Panc1 (cell line): Measurements from ENCODE around the gene MEGF6. TPM values are rescaled to one million over a fixed set of nuclear protein-coding genes. Genes with fewer than 3 reads are reported as not detected.

ENCODE experiments used
- ATAC-seq: fragments of 200-7000 bp; cut with Tn5 transposase; 2 replicates; pipeline ENCODE4 v1.9.1; 2020; ENCODE audit warnings: mild to moderate bottlenecking, moderate library complexity
- BruUV-seq: library from RNA; stranded (reverse); fragments of 400-500 nt; replicated peaks from 2 replicates; lab custom pipeline; 2021; lab: Mats Ljungman, UMichigan
- CTCF ChIA-PET: fragments of 300-600 bp; sonication (Branson Sonifier 250); formaldehyde crosslinking; loops from one replicate; lab custom pipeline; 2022; ENCODE audit warnings: antibody characterized with exemption; lab: Charles Lee
- POLR2A ChIA-PET: fragments of 300-600 bp; sonication (Branson Sonifier 250); formaldehyde crosslinking; loops from one replicate; lab custom pipeline; 2022; ENCODE audit warnings: antibody characterized with exemption; lab: Charles Lee
- DNase-seq: peaks from one replicate; pipeline ENCODE4 v3.0.0-alpha.2; 2010; ENCODE audit warnings: low read depth, low spot score
- H3K27ac ChIP-seq: 2 replicates; pipeline ENCODE4 v1.5.1; 2011; ENCODE audit warnings: mild to moderate bottlenecking, low read length, inconsistent platforms
- H3K27me3 ChIP-seq: fragments of 200-500 bp; sonication (Bioruptor generic); 2 replicates; pipeline ENCODE4 v1.6.0; 2014; ENCODE audit warnings: low read length, inconsistent platforms; ENCODE audit not compliant: control insufficient read depth, insufficient read depth
- H3K36me3 ChIP-seq: fragments of 200-500 bp; sonication (Bioruptor generic); 2 replicates; pipeline ENCODE4 v1.5.1; 2014; ENCODE audit warnings: inconsistent platforms, mild to moderate bottlenecking, low read length, moderate library complexity; ENCODE audit not compliant: control insufficient read depth, insufficient read depth
- H3K4me1 ChIP-seq: 2 replicates; pipeline ENCODE4 v1.5.1; 2011; ENCODE audit warnings: inconsistent platforms, mild to moderate bottlenecking, low read length, moderate library complexity; ENCODE audit not compliant: control insufficient read depth, insufficient read depth
- H3K4me3 ChIP-seq, 2 experiments: 2 replicates each; pipeline ENCODE4 v1.5.1; 2011 to 2012; ENCODE audit warnings: low read depth in 2 of 2, low read length in 2 of 2, mild to moderate bottlenecking in 2 of 2, inconsistent platforms in 1 of 2, moderate library complexity in 1 of 2
- H3K9me3 ChIP-seq: fragments of 200-500 bp; sonication (Bioruptor generic); 2 replicates; pipeline ENCODE4 v1.5.1; 2014; ENCODE audit warnings: low read depth, mild to moderate bottlenecking, inconsistent platforms, low read length, moderate library complexity; ENCODE audit not compliant: control insufficient read depth, insufficient read depth
- CTCF ChIP-seq: fragments of 450-650 bp; IDR thresholded peaks from 2 replicates; pipeline ENCODE4 v1.5.1; 2017; ENCODE audit warnings: mild to moderate bottlenecking
- POLR2AphosphoS5 ChIP-seq: IDR thresholded peaks from 2 replicates; pipeline ENCODE4 v1.6.1; 2012; ENCODE audit warnings: mild to moderate bottlenecking, low read depth, low read length, moderate library complexity
- REST ChIP-seq, 2 experiments: IDR thresholded peaks; 2 replicates each; pipeline ENCODE4 v1.6.1; 2011 to 2012; ENCODE audit warnings: low read depth in 2 of 2, control low read depth in 1 of 2, low read length in 1 of 2, mild to moderate bottlenecking in 1 of 2, moderate library complexity in 1 of 2; ENCODE audit not compliant: insufficient read depth in 1 of 2
- SIN3A ChIP-seq: IDR thresholded peaks from 2 replicates; pipeline ENCODE4 v1.6.1; 2012; ENCODE audit warnings: low read depth, mild to moderate bottlenecking, low read length, moderate library complexity, borderline replicate concordance; ENCODE audit not compliant: insufficient read depth
- TCF7L2 ChIP-seq: IDR thresholded peaks from 2 replicates; pipeline ENCODE4 v1.6.1; 2011; ENCODE audit warnings: mild to moderate bottlenecking, low read depth, low read length, inconsistent platforms
- in situ Hi-C: cut with HindIII; loops from 2 replicates; pipeline ENCODE4 v1.10.0; 2016; ENCODE audit warnings: low sequenced_read_pairs, low pct_unique_long_range_greater_than_20kb
- intact Hi-C: fragments of 100-400 bp; cut with micrococcal nuclease; formaldehyde crosslinking; loops from one replicate; pipeline ENCODE4 v1.10.0; 2022; ENCODE audit not compliant: unreplicated experiment
- total RNA-seq: library from RNA; stranded (reverse); gene quantifications from one replicate; pipeline ENCODE4 v1.2.1, GENCODE V29; 2021; ENCODE audit not compliant: unreplicated experiment

Gene MEGF6
- total RNA-seq, 1 experiment from 2014 or later = 32.6 TPM

GRCh38 chr1:3485016-3485415, 126.3 kb downstream of the MEGF6 start:
- no TSS peak for BruUV-seq
- DNase-seq (no peak), ATAC-seq (no peak)
- H3K4me3 ChIP-seq = no peak overlapping the region
- CTCF ChIA-PET = interaction anchor here (3.2 kb wide), 1 partner anchor 32 kb away, joined by 19 read pairs; no protein-coding TSS in a partner anchor
- intact Hi-C loops = loop anchor here (2.0 kb wide), 1 partner anchor 130 kb away; no protein-coding TSS in a partner anchor
- no peaks in the 10 kb centered on the region for H3K9me3 ChIP-seq
- POLR2A ChIA-PET = no interaction called here
- peaks cover 14% of the 10 kb centered on the region for H3K4me1 ChIP-seq
- H3K36me3 ChIP-seq = no peaks in the 10 kb centered on the region
- no peak overlapping the region for H3K27ac ChIP-seq
- no peaks in the 10 kb centered on the region for H3K27me3 ChIP-seq
- TF ChIP-seq REST (IDR thresholded peaks at IDR 0.05; ENCODE audit: insufficient read depth in 1 of 2, low read depth in 2 of 2, low read length in 1 of 2) (no peak), TCF7L2 (no peak), POLR2AphosphoS5 (no peak), SIN3A (no peak), CTCF (no peak)
- in situ Hi-C loops = no loop called here

- intact Hi-C loops = loop anchor here (1.0 to 2.0 kb wide), 2 partner anchors 31 to 131 kb away; no protein-coding TSS in a partner anchor
- Histone ChIP-seq H3K4me1 (peaks cover 14% of the 10 kb centered on the region), H3K4me3 (no peak overlapping the region), H3K9me3 (no peaks in the 10 kb centered on the region), H3K27ac (no peak overlapping the region), H3K36me3 (no peaks in the 10 kb centered on the region), H3K27me3 (no peaks in the 10 kb centered on the region)
- no TSS peak for BruUV-seq
- DNase-seq = peak; percentile 12
- in situ Hi-C loops = no loop called here
- TF ChIP-seq POLR2AphosphoS5 (peak; percentile 54; the same call in 1 of the 2 replicates), CTCF (peak; percentile 96), SIN3A (no peak), REST (IDR thresholded peaks at IDR 0.05; ENCODE audit: insufficient read depth in 1 of 2, low read depth in 2 of 2, low read length in 1 of 2) (no peak), TCF7L2 (no peak)
- peak; percentile 50 for ATAC-seq
- CTCF ChIA-PET = interaction anchor here (3.2 kb wide), 1 partner anchor 31 kb away, joined by 19 read pairs; no protein-coding TSS in a partner anchor
- POLR2A ChIA-PET = no interaction called here
Observed at GRCh38 chr1:3483801-3484444, 127.4 kb downstream of the MEGF6 start.
